Activated naive CD8-positive, alpha-beta T cell treated with anti-CD3 and anti-CD28 coated beads for 36 hours (primary cell): Measurements from ENCODE around the gene SPTBN5. TPM values are rescaled to one million over a fixed set of nuclear protein-coding genes. Genes with fewer than 3 reads are reported as not detected.

Source experiments
- DNase-seq: peaks from one replicate; pipeline ENCODE4 v3.0.0; 2021
- H3K27ac Mint-ChIP-seq: one replicate; pipeline ENCODE4 v1.8.0; 2022; ENCODE audit warnings: mild to moderate bottlenecking, moderate library complexity, mixed read lengths
- H3K27me3 Mint-ChIP-seq: one replicate; pipeline ENCODE4 v1.8.0; 2022; ENCODE audit warnings: mild to moderate bottlenecking, mixed read lengths
- H3K36me3 Mint-ChIP-seq: one replicate; pipeline ENCODE4 v1.8.0; 2021; ENCODE audit warnings: mild to moderate bottlenecking, mixed read lengths
- H3K4me1 Mint-ChIP-seq: one replicate; pipeline ENCODE4 v1.8.0; 2021; ENCODE audit warnings: mixed read lengths
- H3K4me3 Mint-ChIP-seq: one replicate; pipeline ENCODE4 v1.8.0; 2022; ENCODE audit warnings: mild to moderate bottlenecking, moderate library complexity, mixed read lengths
- H3K9me3 Mint-ChIP-seq: one replicate; pipeline ENCODE4 v1.8.0; 2022; ENCODE audit warnings: mixed read lengths
- total RNA-seq, 2 experiments: library from RNA; stranded (reverse); gene quantifications; one replicate each; pipeline ENCODE4 v1.2.3, GENCODE V29; 2021

The SPTBN5 gene
- total RNA-seq, 2 experiments from 2014 or later: 0.19 to 0.30 TPM

DNA sequence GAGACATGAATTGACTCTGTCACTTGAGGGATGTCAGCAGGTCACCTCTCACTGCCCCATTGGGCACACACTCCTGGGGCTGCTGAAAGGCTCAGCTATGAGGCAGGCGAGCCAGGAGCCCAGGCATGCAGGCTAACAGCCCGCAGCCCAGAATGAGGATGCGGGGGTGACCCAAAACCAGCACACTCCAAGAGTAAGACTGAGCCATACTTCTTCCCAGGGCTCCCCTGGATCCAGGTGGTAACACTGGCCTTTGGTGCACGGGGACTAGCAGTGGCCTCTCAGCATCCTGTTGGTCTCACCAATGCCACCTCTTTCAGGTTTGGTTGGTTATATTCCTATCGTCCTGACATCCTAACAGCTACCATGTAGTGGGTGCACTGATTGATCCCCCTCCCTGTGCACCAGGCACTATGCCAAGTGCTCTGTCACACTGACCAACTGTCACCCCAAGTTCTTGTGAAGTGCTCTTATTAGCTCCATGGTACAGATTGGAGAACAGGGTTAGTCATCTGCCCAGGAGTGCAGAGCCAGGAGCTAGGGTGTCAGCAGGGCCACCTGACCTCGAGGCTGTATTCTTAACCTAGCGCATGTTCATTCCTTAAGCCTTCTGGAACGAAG is 24.8 kb upstream of the SPTBN5 start:
- Mint-ChIP-seq H3K27ac (no peak overlapping the region), H3K4me1 (peaks cover 3% of the 10 kb centered on the region), H3K36me3 (peaks cover 3% of the 10 kb centered on the region)

DNA sequence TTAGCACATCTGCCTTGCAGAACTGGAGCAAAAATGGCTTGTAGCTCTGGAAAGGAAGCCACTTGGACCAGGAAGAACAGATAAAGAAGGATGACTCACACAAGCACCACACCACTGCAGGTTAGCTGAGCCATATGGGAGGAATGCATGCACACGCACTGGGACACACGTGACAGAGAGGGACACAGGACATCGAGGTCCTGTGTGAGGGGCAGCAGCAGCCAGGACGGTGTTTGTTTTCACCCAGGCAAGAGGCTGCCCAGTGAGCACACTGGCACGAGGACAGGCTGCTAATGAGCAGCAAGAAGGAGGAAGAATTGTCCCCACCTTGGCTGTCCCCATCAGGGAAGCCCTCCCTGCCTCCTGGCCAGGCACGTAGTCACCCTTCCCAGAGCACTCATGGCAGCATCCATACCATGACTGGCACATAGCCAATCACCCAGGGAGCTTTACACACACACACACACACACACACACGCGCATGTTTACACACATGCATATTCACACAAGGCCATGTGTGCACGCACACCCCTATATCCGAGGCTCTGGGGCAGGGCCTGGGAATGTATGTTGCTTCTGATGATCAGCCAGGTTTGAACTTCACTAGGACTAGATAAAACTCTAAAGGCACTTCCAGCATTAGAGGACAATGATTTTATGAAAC is 24.0 kb upstream of the SPTBN5 start:
- Mint-ChIP-seq H3K4me1 (peaks cover 3% of the 10 kb centered on the region), H3K4me3 (no peak overlapping the region), H3K27me3 (no peaks in the 10 kb centered on the region), H3K27ac (no peak overlapping the region), H3K9me3 (no peaks in the 10 kb centered on the region), H3K36me3 (peaks cover 2% of the 10 kb centered on the region)
- no peak for DNase-seq

More for the DNA sequence above, 24.8 kb upstream of the SPTBN5 start:
- Mint-ChIP-seq H3K4me3 (no peak overlapping the region), H3K27me3 (no peaks in the 10 kb centered on the region), H3K9me3 (no peaks in the 10 kb centered on the region)
- no peak for DNase-seq

DNA sequence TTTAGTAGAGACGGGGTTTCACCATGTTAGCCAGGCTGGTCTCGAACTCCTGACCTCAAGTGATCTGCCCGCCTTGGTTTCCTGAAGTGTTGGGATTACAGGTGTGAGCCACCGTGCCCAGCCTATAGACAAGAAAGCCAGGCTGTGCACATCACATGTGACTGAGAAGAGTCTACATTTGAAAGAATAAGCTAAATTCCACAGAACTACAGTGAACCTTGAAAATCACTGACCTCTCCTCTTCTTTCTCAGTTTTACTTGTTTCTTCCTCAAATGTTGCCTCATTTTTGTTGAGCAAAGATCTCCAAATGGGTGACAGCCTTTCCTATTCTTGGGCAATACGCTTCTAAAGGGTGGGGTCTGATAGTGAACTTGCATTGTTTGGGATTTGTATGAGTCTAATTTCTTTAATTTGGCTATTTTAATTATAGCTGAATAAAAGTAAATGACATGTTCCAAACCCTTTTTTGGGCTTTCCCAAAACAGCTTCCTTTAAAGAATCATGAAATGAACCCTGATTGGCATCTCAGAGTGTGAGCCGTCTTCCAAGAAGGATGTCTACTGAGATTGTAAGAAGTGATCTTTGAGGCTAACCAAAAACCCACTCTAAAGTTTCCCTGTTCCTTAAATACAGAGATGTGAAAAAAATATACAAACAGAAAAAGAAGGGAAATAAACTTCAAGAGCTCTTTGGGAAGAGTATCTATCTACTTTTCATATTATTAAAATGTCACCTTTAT is 21.6 kb upstream of the SPTBN5 start:
- peaks cover 3% of the 10 kb centered on the region for H3K4me1 Mint-ChIP-seq
- H3K4me3 Mint-ChIP-seq: no peak overlapping the region
- no peak overlapping the region for H3K27ac Mint-ChIP-seq

DNA sequence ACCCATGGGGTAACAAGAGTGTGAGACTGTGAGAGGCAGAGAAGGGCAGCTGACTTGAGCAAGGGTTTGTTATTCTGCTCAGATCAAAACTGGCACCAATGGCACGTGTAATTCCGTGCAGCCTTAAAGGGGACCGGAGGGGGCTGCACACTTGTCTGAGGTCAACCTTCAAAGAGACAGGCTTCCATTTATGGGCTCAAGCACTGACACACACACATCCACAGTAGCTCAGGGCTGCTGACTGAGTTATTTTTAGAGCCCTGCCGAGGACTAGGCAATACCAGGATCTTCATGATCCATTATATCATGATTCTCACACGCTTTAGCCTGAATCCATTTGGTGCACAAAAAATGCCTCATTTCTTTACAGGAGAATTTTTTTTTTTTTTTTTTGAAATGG is 20.6 kb upstream of the SPTBN5 start:
- Mint-ChIP-seq H3K9me3 (no peaks in the 10 kb centered on the region), H3K4me1 (peaks cover 3% of the 10 kb centered on the region), H3K27ac (no peak overlapping the region), H3K4me3 (no peak overlapping the region), H3K27me3 (no peaks in the 10 kb centered on the region), H3K36me3 (peaks cover 2% of the 10 kb centered on the region)
- no peak for DNase-seq

More for the DNA sequence above, 21.6 kb upstream of the SPTBN5 start:
- peaks cover 2% of the 10 kb centered on the region for H3K36me3 Mint-ChIP-seq
- DNase-seq: no peak
- no peaks in the 10 kb centered on the region for H3K9me3 Mint-ChIP-seq
- H3K27me3 Mint-ChIP-seq: no peaks in the 10 kb centered on the region

DNA sequence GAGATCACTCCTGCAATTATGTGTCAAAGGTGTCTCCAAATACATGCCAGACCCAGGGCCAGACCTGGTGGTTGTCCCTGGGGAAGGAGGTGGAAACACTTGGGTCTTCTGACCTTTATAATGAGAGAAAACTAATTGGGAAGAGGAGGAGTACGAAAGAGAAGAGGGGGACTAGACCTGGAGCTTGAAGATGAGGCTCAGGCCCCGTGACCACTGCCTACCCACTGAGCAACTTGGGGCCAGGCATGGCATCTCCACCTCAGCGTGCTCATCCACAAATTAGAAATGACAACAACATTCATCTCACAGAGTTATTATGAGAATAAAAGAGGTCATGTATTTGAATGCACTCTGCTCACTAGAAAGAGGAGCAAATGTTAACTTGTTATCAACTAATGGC is 19.4 kb upstream of the SPTBN5 start:
- no peaks in the 10 kb centered on the region for H3K9me3 Mint-ChIP-seq

DNA sequence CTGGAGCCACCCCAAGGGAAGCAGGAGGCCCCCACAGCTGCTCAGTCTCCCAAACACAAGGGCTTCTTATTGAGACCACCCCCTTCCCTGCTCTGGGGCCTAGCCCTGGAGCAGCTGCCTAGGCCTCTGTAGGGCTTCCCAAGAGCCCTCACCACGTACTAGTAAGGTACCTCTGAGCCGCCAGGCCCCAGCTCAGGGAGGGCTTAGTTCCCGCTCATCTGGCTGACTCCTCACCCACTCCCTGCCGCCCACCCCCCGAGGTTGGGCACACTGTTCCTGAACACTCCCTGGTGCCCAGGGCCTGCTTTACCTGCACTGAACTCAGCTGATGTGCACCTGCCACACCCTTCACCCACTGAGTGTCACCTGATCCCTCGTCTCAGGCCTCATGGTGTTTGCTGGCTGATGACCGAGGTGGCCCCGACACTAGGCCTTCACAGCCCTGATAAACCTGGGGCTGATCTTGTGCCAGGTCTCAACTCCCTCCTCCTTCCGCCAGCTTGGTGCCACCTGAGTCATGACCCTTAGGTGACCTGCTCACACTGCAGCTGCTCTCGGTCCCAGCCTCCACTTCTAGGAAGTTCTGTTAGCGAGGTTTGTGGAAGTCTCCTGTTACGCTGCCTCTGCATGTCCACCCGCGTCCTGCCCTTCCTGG is 18.0 kb upstream of the SPTBN5 start:
- H3K9me3 Mint-ChIP-seq: no peaks in the 10 kb centered on the region
- H3K27me3 Mint-ChIP-seq: no peaks in the 10 kb centered on the region
- no peak overlapping the region for H3K27ac Mint-ChIP-seq
- H3K4me3 Mint-ChIP-seq: no peak overlapping the region
- no peak for DNase-seq
- peaks cover 12% of the 10 kb centered on the region for H3K36me3 Mint-ChIP-seq
- H3K4me1 Mint-ChIP-seq: no peaks in the 10 kb centered on the region

More for the DNA sequence above, 19.4 kb upstream of the SPTBN5 start:
- no peak for DNase-seq
- H3K27ac Mint-ChIP-seq: no peak overlapping the region
- no peaks in the 10 kb centered on the region for H3K27me3 Mint-ChIP-seq
- H3K4me1 Mint-ChIP-seq: peaks cover 3% of the 10 kb centered on the region
- H3K4me3 Mint-ChIP-seq: no peak overlapping the region
- peaks cover 3% of the 10 kb centered on the region for H3K36me3 Mint-ChIP-seq

DNA sequence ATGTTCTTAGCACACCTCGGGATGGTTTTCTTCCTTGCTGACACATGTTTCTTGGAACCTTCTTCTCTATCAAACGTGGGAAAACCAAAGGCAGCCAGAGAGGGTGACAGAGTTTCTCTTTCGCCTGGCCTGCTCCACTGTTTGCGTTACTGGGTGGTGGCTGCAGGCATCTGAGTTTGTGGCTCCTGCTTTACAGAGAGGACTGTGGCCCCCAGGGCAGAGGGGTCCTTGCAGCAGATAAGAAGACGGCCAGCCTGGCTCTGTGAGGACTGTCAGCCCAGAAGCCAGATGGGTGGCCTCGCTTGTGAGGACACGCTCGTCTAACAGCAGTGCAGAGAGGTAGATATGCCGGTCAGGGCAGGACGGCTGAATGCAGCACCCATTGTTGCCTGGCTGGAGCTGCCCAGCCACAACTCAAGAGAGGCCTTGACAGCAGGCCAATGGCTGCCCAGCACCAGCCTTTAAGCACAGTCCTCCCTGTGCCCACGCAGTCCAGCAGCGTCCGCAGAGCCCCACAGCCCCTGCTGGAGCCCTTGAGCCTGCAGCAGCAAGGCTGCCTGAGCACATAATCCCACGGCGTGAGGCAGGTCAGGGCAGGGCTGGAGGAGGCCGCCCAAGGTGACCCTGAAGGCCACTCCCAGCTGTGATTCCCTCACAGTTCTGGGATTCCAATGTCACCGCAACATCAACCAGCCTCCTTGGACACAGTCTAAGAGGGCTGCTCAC is 15.0 kb upstream of the SPTBN5 start:
- no peak overlapping the region for H3K4me3 Mint-ChIP-seq
- peaks cover 21% of the 10 kb centered on the region for H3K36me3 Mint-ChIP-seq
- no peak for DNase-seq
- H3K4me1 Mint-ChIP-seq: peaks cover 5% of the 10 kb centered on the region
- H3K27ac Mint-ChIP-seq: no peak overlapping the region
- H3K9me3 Mint-ChIP-seq: peaks cover 4% of the 10 kb centered on the region
- no peaks in the 10 kb centered on the region for H3K27me3 Mint-ChIP-seq

DNA sequence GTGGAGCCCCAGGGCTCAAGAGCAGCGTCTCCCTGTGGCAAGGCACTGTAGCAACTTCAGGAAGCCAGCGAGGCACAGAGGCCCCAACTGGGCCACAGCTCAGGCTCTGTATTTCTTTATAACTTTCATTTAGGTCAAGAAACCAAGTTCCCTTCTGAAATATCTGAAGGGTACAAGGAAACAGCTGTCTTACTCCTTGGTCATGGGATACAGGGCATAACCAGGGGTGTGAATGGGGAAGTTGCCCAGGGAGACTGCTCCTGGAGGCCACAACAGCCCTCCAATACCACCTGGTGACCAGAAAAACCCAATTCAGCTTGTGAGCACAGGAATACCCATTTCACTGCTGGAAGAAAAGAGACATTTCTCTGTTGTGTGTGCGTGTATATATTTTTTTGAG is 13.3 kb upstream of the SPTBN5 start:
- no peak overlapping the region for H3K27ac Mint-ChIP-seq
- no peak overlapping the region for H3K4me3 Mint-ChIP-seq
- H3K9me3 Mint-ChIP-seq: peaks cover 4% of the 10 kb centered on the region
- peaks cover 5% of the 10 kb centered on the region for H3K4me1 Mint-ChIP-seq
- no peak for DNase-seq
- peaks cover 21% of the 10 kb centered on the region for H3K36me3 Mint-ChIP-seq
- H3K27me3 Mint-ChIP-seq: no peaks in the 10 kb centered on the region

DNA sequence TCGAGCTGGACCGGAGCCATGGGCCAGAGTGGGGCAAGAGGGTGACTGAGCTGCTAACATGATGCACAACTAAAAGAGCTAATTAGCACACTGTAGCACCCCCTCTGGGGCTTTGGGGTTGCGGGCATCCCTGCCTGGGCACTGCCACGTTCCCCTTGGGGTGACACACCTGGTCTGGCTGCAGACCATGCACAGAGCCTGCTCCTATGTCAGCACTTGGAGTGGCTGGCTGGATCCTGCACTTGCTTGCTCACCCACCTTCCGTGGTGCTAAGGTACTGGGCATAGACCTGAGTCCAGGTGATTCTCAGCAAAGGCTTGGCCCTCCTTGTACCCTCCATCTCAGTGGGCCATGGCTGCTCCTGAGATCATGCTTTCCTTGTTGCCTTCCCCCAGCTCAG is 12.8 kb upstream of the SPTBN5 start:
- Mint-ChIP-seq H3K36me3 (peaks cover 21% of the 10 kb centered on the region), H3K27ac (no peak overlapping the region)

DNA sequence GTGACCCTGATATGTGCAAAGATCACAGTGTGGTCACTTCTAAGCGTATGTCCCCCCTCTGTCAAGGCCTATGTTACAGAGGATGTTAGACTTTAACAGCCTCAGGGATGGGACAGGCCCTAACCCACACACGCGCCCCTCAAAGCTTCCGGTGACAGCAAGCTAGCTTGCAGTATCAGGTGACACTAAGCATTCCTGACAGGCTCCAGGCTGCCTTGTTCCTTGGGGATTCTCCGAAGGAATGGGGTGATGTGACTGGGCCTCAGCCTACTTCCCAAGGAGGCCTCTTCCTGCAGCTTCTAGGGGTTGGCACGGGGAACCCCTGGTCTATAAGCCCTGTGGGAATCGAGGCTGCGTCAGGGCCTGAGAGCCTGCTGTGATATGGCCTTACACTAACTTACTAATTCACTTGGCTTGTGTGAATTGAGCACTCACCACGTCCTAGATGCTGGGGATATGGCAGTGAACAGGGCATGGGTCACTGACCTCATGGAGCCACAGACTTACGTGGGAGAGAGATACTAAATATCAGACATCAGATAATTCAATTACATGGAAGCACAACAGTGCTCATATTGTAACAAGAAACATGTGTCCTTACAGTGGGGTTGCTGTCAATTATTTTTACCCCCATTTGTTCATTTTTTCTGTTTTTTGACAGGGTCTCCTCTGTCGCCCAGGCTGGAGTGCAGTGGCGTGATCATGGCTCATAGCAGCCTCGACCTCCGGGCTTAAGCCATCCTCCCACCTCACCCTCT is 11.4 kb upstream of the SPTBN5 start:
- DNase-seq: no peak
- peak overlapping the region; percentile 44 for H3K27ac Mint-ChIP-seq
- H3K4me3 Mint-ChIP-seq: no peak overlapping the region
- peaks cover 4% of the 10 kb centered on the region for H3K9me3 Mint-ChIP-seq
- H3K36me3 Mint-ChIP-seq: peaks cover 21% of the 10 kb centered on the region
- H3K4me1 Mint-ChIP-seq: peaks cover 5% of the 10 kb centered on the region
- H3K27me3 Mint-ChIP-seq: no peaks in the 10 kb centered on the region

More for the DNA sequence above, 12.8 kb upstream of the SPTBN5 start:
- Mint-ChIP-seq H3K4me1 (peaks cover 5% of the 10 kb centered on the region), H3K27me3 (no peaks in the 10 kb centered on the region), H3K4me3 (no peak overlapping the region), H3K9me3 (peaks cover 4% of the 10 kb centered on the region)
- no peak for DNase-seq

DNA sequence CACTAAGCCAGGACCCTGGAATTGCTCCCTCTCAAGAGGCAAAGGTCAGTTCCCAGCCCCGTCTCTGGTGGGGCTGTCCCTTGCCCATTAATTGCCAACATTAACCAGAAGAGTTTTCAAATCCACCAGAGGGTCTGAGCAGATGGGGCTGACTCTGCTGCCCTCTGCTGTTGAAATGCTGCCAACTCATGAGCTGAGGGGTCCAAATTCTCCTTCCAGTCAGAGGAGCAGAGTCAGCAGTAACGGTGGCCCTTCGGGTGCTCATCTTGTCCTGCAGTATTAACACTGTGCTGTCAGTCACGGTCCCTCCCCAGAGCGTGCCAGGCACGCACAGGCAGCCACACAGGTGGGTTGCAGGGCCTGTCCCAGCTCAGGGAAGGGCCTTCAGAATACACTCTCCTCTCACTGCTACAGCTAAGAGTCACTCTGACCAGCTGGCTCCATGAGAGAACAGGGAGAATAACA is 10.7 kb upstream of the SPTBN5 start:
- H3K36me3 Mint-ChIP-seq: peaks cover 21% of the 10 kb centered on the region
- H3K27me3 Mint-ChIP-seq: no peaks in the 10 kb centered on the region
- H3K4me3 Mint-ChIP-seq: no peak overlapping the region
- peaks cover 5% of the 10 kb centered on the region for H3K4me1 Mint-ChIP-seq
- no peak overlapping the region for H3K27ac Mint-ChIP-seq
- peak; percentile 62 for DNase-seq
- H3K9me3 Mint-ChIP-seq: peaks cover 4% of the 10 kb centered on the region

DNA sequence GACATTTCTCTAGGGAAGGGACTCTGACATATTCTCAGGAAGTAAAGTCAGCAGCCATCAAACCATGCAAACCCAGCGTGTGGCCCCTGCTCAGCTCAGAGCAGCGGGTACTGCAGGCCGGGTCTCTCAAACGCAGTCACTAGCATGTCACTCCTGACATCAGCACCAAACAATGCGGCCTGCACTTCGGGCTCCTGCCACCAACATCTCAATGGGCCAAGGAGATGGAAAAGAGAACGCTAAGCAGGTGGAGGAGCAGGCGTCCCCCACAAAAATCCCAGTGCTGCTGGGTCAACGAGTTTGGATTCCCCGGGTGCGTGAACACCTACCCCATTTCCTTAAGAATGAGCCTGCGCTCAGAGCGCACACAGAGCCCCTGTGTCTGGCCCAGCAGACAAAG is 9.9 kb upstream of the SPTBN5 start:
- no peak for DNase-seq
- H3K4me1 Mint-ChIP-seq: peaks cover 5% of the 10 kb centered on the region
- no peak overlapping the region for H3K4me3 Mint-ChIP-seq
- H3K9me3 Mint-ChIP-seq: peaks cover 4% of the 10 kb centered on the region
- H3K27me3 Mint-ChIP-seq: no peaks in the 10 kb centered on the region
- no peak overlapping the region for H3K27ac Mint-ChIP-seq
- peaks cover 24% of the 10 kb centered on the region for H3K36me3 Mint-ChIP-seq

DNA sequence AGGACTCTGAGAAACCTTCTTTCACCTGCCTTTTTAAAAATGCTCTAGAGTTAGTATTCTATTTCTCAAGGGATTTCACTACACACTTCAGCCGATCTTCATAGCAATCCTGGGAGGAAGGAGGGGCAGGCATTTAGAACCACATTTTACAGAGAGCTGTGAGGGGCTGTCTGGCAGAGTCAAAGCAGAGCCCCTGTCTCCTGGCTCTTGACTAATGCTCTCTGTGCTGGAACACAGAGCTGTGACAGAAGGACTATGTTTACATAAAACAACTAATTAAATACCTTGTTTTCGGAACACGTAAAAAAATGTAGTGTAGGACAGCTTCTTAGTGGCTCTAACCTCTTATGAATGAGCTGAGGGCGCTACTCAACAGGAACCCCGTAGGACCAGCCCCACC is 7.6 kb upstream of the SPTBN5 start:
- peaks cover 4% of the 10 kb centered on the region for H3K9me3 Mint-ChIP-seq
- peaks cover 5% of the 10 kb centered on the region for H3K4me1 Mint-ChIP-seq
- no peak overlapping the region for H3K4me3 Mint-ChIP-seq
- no peak overlapping the region for H3K27ac Mint-ChIP-seq
- no peak for DNase-seq
- no peaks in the 10 kb centered on the region for H3K27me3 Mint-ChIP-seq
- peaks cover 11% of the 10 kb centered on the region for H3K36me3 Mint-ChIP-seq
